Prostate gland (tissue), 2 donors: Measurements from ENCODE around the gene POLG2. TPM values are rescaled to one million over a fixed set of nuclear protein-coding genes. Genes with fewer than 3 reads are reported as not detected.
"Not testable (repeated sequence)": the region's sequence is repeated elsewhere in the genome, so short reads cannot be mapped to it uniquely, and the experiment has no call there.

ENCODE experiments used
- DNase-seq: peaks from one replicate; pipeline ENCODE4 v3.0.0-alpha.2; 2019; ENCODE audit warnings: low spot score
- H3K27ac ChIP-seq, 2 donors: fragments of 200-600 bp; sonication (generic); 2 replicates each; pipeline ENCODE4 v1.5.1; 2017 to 2019
- H3K27me3 ChIP-seq: fragments of 200-600 bp; sonication (generic); replicated peaks from 2 replicates; pipeline ENCODE4 v1.5.1; 2019; ENCODE audit not compliant: insufficient read depth
- H3K36me3 ChIP-seq, 2 donors: fragments of 200-600 bp; sonication (generic); 1 replicate in 1 of 2; 2 replicates in 1 of 2; pipeline versions ENCODE4 v1.5.1 to v1.8.1; 2017 to 2019
- H3K4me1 ChIP-seq: fragments of 200-600 bp; sonication (generic); replicated peaks from 2 replicates; pipeline ENCODE4 v1.5.1; 2019
- H3K4me3 ChIP-seq, 2 donors: fragments of 200-600 bp; sonication (generic); 2 replicates each; pipeline ENCODE4 v1.5.1; 2017 to 2019
- H3K9me3 ChIP-seq: fragments of 200-600 bp; sonication (generic); 2 replicates; pipeline ENCODE4 v1.5.1; 2017
- CTCF ChIP-seq, 4 experiments: fragments of 200-600 bp in 2 of 4; fragments of 450-650 bp in 2 of 4; sonication (generic) in 2 of 4; IDR thresholded peaks; 1 replicate in 3 of 4; 2 replicates in 1 of 4; pipeline ENCODE4 v1.5.1; 2016 to 2019; ENCODE audit warnings: antibody characterized with exemption in 4 of 4, mild to moderate bottlenecking in 2 of 4, moderate library complexity in 2 of 4
- POLR2A ChIP-seq: fragments of 450-650 bp; IDR thresholded peaks from one replicate; pipeline ENCODE4 v1.6.1; 2016; ENCODE audit warnings: antibody characterized with exemption, mild to moderate bottlenecking
- POLR2AphosphoS5 ChIP-seq: sonication (generic); formaldehyde crosslinking; IDR thresholded peaks from one replicate; pipeline ENCODE4 v1.6.1; 2017; ENCODE audit warnings: antibody characterized with exemption
- WGBS: methylation state at CpG from one replicate; pipeline ENCODE4 v1.1.5; 2018; 5-methylcytosine and 5-hydroxymethylcytosine counted together
- intact Hi-C: fragments of 100-400 bp; cut with DNase I; formaldehyde crosslinking; loops from one replicate; pipeline ENCODE4 v1.14.2; 2022
- total RNA-seq, 2 donors: library from RNA; depleted of rRNA; stranded (reverse); fragments of >200 nt; gene quantifications; one replicate each; pipeline ENCODE4 v1.1.0, GENCODE V29; 2016

POLG2 gene
- total RNA-seq, 2 donors from 2014 or later = 5.3 to 9.7 TPM

- no peaks in the 10 kb centered on the region for H3K9me3 ChIP-seq
- WGBS = 85% methylated on average over 2 of the region's 2 CpGs
- intact Hi-C loops = no loop called here
- no peaks in the 10 kb centered on the region for H3K36me3 ChIP-seq
- no peak overlapping the region for H3K4me3 ChIP-seq
- H3K27me3 ChIP-seq = no peaks in the 10 kb centered on the region
- H3K4me1 ChIP-seq = no peaks in the 10 kb centered on the region
- TF ChIP-seq POLR2AphosphoS5 = no peak
- TF ChIP-seq CTCF (IDR thresholded peaks at IDR 0.05) = no peak
- no peak for TF ChIP-seq POLR2A
- no peak for DNase-seq
- H3K27ac ChIP-seq = no peak overlapping the region
These were observed 56.9 kb downstream of the POLG2 start for GRCh38 chr17:64439956-64440355.

- H3K4me3 ChIP-seq, H3K36me3 ChIP-seq, DNase-seq, H3K9me3 ChIP-seq, H3K27me3 ChIP-seq, intact Hi-C loops, H3K27ac ChIP-seq, H3K4me1 ChIP-seq: not testable (repeated sequence)
- 90% methylated on average over 1 of the region's 1 CpG for WGBS
These were observed 57.3 kb downstream of the POLG2 start for GRCh38 chr17:64439521-64439920.

- H3K36me3 ChIP-seq = no peaks in the 10 kb centered on the region
- no peak for TF ChIP-seq CTCF (IDR thresholded peaks at IDR 0.05)
- TF ChIP-seq POLR2AphosphoS5 = no peak
- TF ChIP-seq POLR2A = no peak
- H3K27me3 ChIP-seq = no peaks in the 10 kb centered on the region
- no peak overlapping the region for H3K27ac ChIP-seq
- no peak for DNase-seq
- no peaks in the 10 kb centered on the region for H3K9me3 ChIP-seq
- H3K4me3 ChIP-seq = no peak overlapping the region
- intact Hi-C loops = no loop called here
- no peaks in the 10 kb centered on the region for H3K4me1 ChIP-seq
- 88% methylated on average over 5 of the region's 5 CpGs for WGBS
These were observed 58.8 kb downstream of the POLG2 start for GRCh38 chr17:64437944-64438525.

- Histone ChIP-seq H3K4me3 (no peak overlapping the region), H3K36me3 (no peaks in the 10 kb centered on the region), H3K9me3 (no peaks in the 10 kb centered on the region), H3K27ac (no peak overlapping the region), H3K27me3 (no peaks in the 10 kb centered on the region), H3K4me1 (no peaks in the 10 kb centered on the region)
- DNase-seq = no peak
- TF ChIP-seq CTCF (IDR thresholded peaks at IDR 0.05) = no peak
- no peak for TF ChIP-seq POLR2AphosphoS5
- no peak for TF ChIP-seq POLR2A
- intact Hi-C loops = no loop called here
- WGBS = 81% methylated on average over 6 of the region's 6 CpGs
These were observed 65.3 kb downstream of the POLG2 start for GRCh38 chr17:64431534-64431933.

GRCh38 chr17:64430036-64430435 is 66.8 kb downstream of the POLG2 start:
- H3K36me3 ChIP-seq, H3K27ac ChIP-seq, intact Hi-C loops, H3K4me3 ChIP-seq, H3K27me3 ChIP-seq, DNase-seq, H3K4me1 ChIP-seq, H3K9me3 ChIP-seq: not testable (repeated sequence)
- 98% methylated on average over 2 of the region's 2 CpGs for WGBS

GRCh38 chr17:64428406-64428805 is 68.4 kb downstream of the POLG2 start:
- TF ChIP-seq POLR2A = no peak
- no peak for TF ChIP-seq CTCF (IDR thresholded peaks at IDR 0.05)
- TF ChIP-seq POLR2AphosphoS5 = no peak
- no peak for DNase-seq
- intact Hi-C loops = no loop called here
- Histone ChIP-seq H3K4me3 (no peak overlapping the region), H3K9me3 (no peaks in the 10 kb centered on the region), H3K27me3 (no peaks in the 10 kb centered on the region), H3K36me3 (no peaks in the 10 kb centered on the region), H3K27ac (no peak overlapping the region), H3K4me1 (no peaks in the 10 kb centered on the region)
- WGBS = 84% methylated on average over 1 of the region's 1 CpG
